OCI-LY3 (cell line): ENCODE data around the gene TEX35.

Experiments
- EZH2phosphoT487 ChIP-seq: fragments of 200-600 bp; shearing (Covaris generic); IDR thresholded peaks from 2 replicates; pipeline ENCODE4 v1.6.1; 2018; ENCODE audit warnings: antibody characterized with exemption, mixed run types, low read depth
- TF ChIP-seq, protein P1 (sequence below): fragments of 200-600, 300-600 bp; sonication (generic); IDR thresholded peaks from 2 replicates; pipeline ENCODE4 v1.5.1; 2014; ENCODE audit warnings: antibody characterized with exemption, low read length, low read depth

DNA sequence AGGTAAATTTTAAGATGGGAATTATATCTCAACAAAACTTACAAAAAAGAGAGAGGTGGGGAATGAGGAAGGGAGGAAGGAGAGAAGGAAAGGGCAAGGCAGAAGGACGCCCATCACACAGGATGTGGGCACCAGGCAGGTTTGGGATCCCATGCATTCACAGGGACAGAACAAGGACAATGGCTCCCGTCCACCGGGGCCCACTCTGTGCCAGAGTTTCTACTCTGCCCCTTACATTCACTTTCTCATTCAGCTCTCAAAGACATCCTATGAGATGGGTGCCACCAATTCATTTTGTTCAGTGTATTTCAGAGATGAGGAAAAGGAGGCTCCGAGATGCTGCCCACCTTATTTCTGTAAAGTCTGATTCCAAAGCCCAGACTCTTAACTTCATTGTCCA lies 23.5 kb upstream of the TEX35 start:
- TF ChIP-seq, protein P1, sequence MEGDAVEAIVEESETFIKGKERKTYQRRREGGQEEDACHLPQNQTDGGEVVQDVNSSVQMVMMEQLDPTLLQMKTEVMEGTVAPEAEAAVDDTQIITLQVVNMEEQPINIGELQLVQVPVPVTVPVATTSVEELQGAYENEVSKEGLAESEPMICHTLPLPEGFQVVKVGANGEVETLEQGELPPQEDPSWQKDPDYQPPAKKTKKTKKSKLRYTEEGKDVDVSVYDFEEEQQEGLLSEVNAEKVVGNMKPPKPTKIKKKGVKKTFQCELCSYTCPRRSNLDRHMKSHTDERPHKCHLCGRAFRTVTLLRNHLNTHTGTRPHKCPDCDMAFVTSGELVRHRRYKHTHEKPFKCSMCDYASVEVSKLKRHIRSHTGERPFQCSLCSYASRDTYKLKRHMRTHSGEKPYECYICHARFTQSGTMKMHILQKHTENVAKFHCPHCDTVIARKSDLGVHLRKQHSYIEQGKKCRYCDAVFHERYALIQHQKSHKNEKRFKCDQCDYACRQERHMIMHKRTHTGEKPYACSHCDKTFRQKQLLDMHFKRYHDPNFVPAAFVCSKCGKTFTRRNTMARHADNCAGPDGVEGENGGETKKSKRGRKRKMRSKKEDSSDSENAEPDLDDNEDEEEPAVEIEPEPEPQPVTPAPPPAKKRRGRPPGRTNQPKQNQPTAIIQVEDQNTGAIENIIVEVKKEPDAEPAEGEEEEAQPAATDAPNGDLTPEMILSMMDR: no peak
- no peak for TF ChIP-seq EZH2phosphoT487
